Measurements from ENCODE around the gene CYFIP1. TPM values are rescaled to one million over a fixed set of nuclear protein-coding genes. Genes with fewer than 3 reads are reported as not detected.

CYFIP1 gene
- total RNA-seq, 1 donor from 2014 or later, result 94.7 TPM

DNA sequence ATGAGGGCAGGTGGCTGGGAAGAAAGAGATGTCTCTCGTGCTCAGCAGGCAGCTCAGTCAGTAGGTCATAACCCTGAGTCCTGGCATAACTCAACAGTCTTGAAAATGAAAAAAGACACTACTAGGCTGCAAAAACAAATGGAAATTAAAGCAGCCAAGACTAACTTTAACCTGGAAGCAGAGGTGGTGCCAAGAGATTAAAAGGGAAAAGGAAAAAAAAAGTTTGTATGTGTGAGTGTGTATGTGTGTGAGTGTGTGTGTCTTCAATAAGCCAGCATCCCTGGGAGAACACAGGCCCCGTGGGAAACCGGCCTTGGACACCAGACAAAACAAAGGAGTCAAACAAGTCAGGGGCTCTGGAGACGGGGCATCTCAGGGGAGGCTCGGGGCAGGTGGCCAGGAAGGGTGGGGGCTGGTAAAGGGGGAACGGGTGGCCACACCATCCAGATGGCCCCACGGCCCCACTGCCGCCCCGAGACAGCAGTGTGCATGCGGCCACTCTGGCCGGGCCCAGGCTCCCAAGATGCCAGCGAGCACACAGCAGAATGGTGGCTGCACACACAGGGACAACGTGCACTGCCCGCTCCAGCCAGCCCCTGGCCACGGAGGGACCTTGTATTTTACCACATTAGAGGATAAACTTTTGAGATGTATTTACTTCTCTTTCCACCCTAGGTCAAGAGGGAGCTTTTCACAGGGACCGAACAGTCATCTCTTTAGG lies 23.8 kb downstream of the CYFIP1 start:
- no peaks in the 10 kb centered on the region for H3K9me3 ChIP-seq
- TF ChIP-seq, protein P1, sequence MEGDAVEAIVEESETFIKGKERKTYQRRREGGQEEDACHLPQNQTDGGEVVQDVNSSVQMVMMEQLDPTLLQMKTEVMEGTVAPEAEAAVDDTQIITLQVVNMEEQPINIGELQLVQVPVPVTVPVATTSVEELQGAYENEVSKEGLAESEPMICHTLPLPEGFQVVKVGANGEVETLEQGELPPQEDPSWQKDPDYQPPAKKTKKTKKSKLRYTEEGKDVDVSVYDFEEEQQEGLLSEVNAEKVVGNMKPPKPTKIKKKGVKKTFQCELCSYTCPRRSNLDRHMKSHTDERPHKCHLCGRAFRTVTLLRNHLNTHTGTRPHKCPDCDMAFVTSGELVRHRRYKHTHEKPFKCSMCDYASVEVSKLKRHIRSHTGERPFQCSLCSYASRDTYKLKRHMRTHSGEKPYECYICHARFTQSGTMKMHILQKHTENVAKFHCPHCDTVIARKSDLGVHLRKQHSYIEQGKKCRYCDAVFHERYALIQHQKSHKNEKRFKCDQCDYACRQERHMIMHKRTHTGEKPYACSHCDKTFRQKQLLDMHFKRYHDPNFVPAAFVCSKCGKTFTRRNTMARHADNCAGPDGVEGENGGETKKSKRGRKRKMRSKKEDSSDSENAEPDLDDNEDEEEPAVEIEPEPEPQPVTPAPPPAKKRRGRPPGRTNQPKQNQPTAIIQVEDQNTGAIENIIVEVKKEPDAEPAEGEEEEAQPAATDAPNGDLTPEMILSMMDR (IDR thresholded peaks at IDR 0.05), result no peak
- intact Hi-C loops (cut with DNase I), result no loop called here
- H3K27me3 ChIP-seq, result no peaks in the 10 kb centered on the region
- H3K27ac ChIP-seq, result peak overlapping the region; percentile 61 to 69
- H3K4me3 ChIP-seq, result peak overlapping the region in 1 of 2 donors; percentile 28
- H3K36me3 ChIP-seq, result no peaks in the 10 kb centered on the region
- no peak for DNase-seq (ENCODE audit: low spot score in 2 of 2)
- peaks cover 43 to 75% of the 10 kb centered on the region in 2 donors for H3K4me1 ChIP-seq

DNA sequence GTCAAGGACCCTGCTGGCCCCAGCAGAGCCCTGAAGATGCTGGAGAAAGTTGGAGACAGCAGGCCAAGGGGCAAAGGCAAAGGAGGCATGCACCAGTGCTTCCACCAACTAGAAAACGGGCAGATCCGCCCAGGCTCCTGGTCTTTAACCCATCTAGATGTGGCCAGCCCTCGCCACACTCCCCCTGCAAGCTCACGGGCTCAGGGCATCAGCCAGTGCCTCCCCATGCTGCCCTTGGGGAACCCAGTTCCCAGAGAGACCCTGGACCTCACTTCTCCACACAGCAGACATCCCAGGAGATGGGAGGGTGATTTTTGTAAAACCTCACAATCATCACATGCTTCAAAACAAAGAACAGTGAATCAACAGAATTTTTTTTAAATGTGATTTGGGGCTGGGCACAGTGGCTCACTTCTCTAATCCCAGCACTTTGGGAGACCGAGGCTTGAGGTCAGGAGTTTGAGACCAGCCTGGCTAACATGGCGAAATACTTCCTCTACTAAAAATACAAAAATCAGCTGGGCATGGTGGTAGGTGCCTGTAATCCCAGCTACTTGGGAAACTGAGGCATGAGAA lies 24.5 kb downstream of the CYFIP1 start:
- Histone ChIP-seq H3K4me1 (peaks cover 36 to 75% of the 10 kb centered on the region in 2 donors), H3K36me3 (no peaks in the 10 kb centered on the region), H3K27ac (peak overlapping the region; percentile 61 to 69), H3K27me3 (no peaks in the 10 kb centered on the region), H3K9me3 (no peaks in the 10 kb centered on the region), H3K4me3 (peak overlapping the region in 1 of 2 donors; percentile 28)
- intact Hi-C loops (cut with DNase I), result no loop called here
- TF ChIP-seq, protein P1 (IDR thresholded peaks at IDR 0.05), result no peak
- no peak for DNase-seq (ENCODE audit: low spot score in 2 of 2)

DNA sequence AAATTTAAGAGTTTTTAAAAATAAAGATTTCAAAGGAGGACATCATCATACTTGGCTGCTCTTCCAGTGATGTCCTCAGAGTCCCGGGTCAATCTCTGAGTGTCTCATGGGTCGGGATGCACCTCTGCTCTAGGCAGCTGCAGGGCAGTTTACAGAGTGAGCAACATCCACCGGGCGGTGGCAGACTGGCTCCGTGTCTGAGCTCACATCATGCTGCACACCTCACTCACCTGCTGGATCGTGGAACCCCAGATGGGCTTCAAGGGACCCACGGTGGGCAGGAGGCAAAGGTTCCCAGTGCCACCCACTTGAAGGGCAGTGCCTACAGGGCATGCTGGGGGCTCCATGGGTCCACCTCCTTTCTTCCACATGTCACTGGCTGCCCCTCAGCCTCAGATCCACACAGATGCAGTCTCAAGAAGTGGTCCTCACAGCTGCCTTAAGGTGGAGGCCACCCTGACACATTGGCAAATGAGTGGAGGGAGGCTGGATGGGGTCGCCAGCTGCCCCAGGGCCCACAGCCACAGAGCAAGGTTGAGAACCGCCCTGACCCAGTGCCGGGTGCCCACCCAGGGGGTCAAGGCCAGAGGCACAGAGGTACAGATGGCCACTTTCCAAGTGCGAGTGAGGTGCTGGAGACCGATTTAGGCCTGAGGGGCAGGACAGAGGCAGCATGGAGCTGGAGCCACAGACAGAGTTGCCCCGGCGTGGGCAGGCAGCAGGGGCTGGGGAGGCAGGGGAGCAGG lies 25.2 kb downstream of the CYFIP1 start:
- TF ChIP-seq, protein P1 (IDR thresholded peaks at IDR 0.05), result peak in 1 of 3 experiments; percentile 26
- no peak for DNase-seq (ENCODE audit: low spot score in 2 of 2)
- Histone ChIP-seq H3K9me3 (no peaks in the 10 kb centered on the region), H3K4me1 (peaks cover 29 to 71% of the 10 kb centered on the region in 2 donors), H3K27ac (peak overlapping the region; percentile 61 to 69), H3K36me3 (no peaks in the 10 kb centered on the region), H3K27me3 (no peaks in the 10 kb centered on the region), H3K4me3 (no peak overlapping the region)
- intact Hi-C loops (cut with DNase I), result no loop called here

DNA sequence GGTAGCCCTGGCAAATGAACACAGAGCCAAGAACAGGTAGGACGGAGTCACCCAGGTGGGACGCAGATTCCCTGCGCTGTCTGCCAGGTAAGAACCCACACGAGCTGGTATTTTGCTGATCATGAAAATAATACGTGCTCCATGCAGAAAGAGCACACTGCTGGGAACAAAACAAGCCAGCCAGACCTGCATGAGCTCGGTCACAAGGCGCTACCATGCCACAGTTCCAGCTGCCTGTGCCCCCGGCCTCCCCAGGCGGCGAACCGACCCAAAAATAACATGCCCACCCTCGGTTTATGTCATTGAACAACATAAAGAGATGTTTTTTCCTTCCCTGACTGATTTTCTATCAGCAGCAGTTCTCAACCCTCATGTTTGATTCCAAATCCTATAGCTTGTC lies 25.8 kb downstream of the CYFIP1 start:
- peak in 1 of 2 donors; percentile 58 for DNase-seq (ENCODE audit: low spot score in 2 of 2)
- Histone ChIP-seq H3K27ac (peak overlapping the region; percentile 61 to 81), H3K36me3 (no peaks in the 10 kb centered on the region), H3K4me3 (no peak overlapping the region), H3K4me1 (peaks cover 25 to 72% of the 10 kb centered on the region in 2 donors), H3K27me3 (no peaks in the 10 kb centered on the region), H3K9me3 (no peaks in the 10 kb centered on the region)
- intact Hi-C loops (cut with DNase I), result no loop called here
- TF ChIP-seq, protein P1 (IDR thresholded peaks at IDR 0.05), result no peak

DNA sequence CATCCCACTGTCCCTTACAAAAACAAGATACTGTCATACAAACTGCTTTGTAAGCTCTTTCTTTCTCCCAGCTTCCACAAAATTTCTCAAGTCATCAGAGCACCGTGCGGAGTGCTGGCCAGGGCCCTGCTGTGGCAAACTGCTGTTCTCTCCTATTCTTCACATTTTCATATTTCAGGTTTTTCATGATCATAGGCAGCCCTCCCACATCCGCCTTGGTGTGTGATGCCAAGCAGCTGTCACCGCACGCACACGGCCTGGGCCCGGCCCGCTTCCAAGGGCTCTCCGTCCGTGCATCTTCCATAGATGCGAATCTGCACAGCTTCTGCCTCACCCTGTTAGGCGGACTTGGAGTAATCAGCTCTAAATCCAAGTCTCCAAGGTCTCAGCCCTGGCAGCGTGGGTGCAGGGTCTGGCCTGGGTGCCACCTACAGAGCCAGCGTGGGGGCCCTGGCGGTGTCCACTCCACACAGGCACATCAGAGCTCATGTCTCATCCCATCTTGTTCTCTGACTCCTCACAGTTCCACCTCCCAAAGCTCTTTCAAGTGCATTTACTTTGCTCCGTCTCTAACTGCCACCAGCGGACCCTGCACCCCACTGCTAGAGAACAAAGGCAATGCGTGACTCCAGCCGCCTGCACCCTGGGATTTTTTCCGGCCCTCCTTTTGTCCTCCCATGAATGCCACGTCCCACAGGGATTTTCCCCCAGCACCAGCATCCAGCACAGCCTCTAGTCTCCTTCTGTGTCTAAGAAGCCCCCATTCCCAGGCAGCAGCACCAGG lies 27.2 kb downstream of the CYFIP1 start:
- no peak for DNase-seq (ENCODE audit: low spot score in 2 of 2)
- H3K9me3 ChIP-seq, result no peaks in the 10 kb centered on the region
- intact Hi-C loops (cut with DNase I), result loop anchor here (2.0 kb wide), 1 partner anchor 14 kb away; no protein-coding TSS in a partner anchor
- TF ChIP-seq, protein P1 (IDR thresholded peaks at IDR 0.05), result no peak
- peaks cover 21 to 75% of the 10 kb centered on the region in 2 donors for H3K4me1 ChIP-seq
- no peaks in the 10 kb centered on the region for H3K27me3 ChIP-seq
- H3K27ac ChIP-seq, result peak overlapping the region; percentile 46 to 81
- no peak overlapping the region for H3K4me3 ChIP-seq
- no peaks in the 10 kb centered on the region for H3K36me3 ChIP-seq

Data from ascending aorta (tissue), 2 donors.